MV-4-11 (cell line): Measurements from ENCODE around the gene SNPH.
A peak's percentile ranks its signal among the peaks of the same experiment; 100 is the strongest.
"Not testable (repeated sequence)": the region's sequence is repeated elsewhere in the genome, so short reads cannot be mapped to it uniquely, and the experiment has no call there.

ENCODE experiments used
- DNase-seq: peaks from one replicate; lab custom pipeline; 2025; lab: John Stamatoyannopoulos, UW

Gene SNPH

GRCh38 chr20:1341561-1342265 is 75.6 kb downstream of the SNPH start:
- no peak for DNase-seq

- not testable (repeated sequence) for DNase-seq
Measured at GRCh38 chr20:1343446-1344124, 77.5 kb downstream of the SNPH start.

GRCh38 chr20:1345030-1345755 is 79.1 kb downstream of the SNPH start:
- DNase-seq = no peak

GRCh38 chr20:1345756-1346093 is 79.6 kb downstream of the SNPH start:
- no peak for DNase-seq

- DNase-seq = no peak
Measured at GRCh38 chr20:1346315-1346969, 80.3 kb downstream of the SNPH start.

GRCh38 chr20:1353956-1354355 is 87.9 kb downstream of the SNPH start:
- DNase-seq = no peak

GRCh38 chr20:1357921-1358671 is 92.0 kb downstream of the SNPH start:
- DNase-seq = peak; percentile 35
